H1 (cell line): ENCODE results near the gene CEP41. TPM values are rescaled to one million over a fixed set of nuclear protein-coding genes. Genes with fewer than 3 reads are reported as not detected.

Experiments
- CTCF ChIA-PET: fragments of 300-600 bp; sonication (Branson Sonifier 250); formaldehyde crosslinking; loops from one replicate; lab custom pipeline; 2021; ENCODE audit not compliant: partially characterized antibody; lab: Charles Lee
- POLR2A ChIA-PET: fragments of 300-600 bp; sonication (Branson Sonifier 250); formaldehyde crosslinking; loops from one replicate; lab custom pipeline; 2021; ENCODE audit warnings: inconsistent platforms; ENCODE audit not compliant: partially characterized antibody; lab: Charles Lee
- DNase-seq, 2 experiments: peaks; one replicate each; pipeline versions ENCODE4 v3.0.0 to v3.0.0-alpha.2; 2010 to 2022; ENCODE audit warnings: low spot score in 2 of 2, low read depth in 1 of 2, mixed read lengths in 1 of 2
- FAIRE-seq: peaks from 2 replicates; lab custom pipeline; 2011; peaks lifted over from hg19 to GRCh38; lab: Jason Lieb, UNC
- H2AFZ ChIP-seq: 2 replicates; pipeline ENCODE4 v1.8.1; 2012; ENCODE audit warnings: low read length, inconsistent platforms
- H2AK5ac ChIP-seq: 2 replicates; pipeline ENCODE4 v1.6.1; 2013; ENCODE audit warnings: low read depth, low read length
- H2BK120ac ChIP-seq: replicated peaks from 2 replicates; pipeline ENCODE3; 2013; ENCODE audit warnings: low read depth, low read length, inconsistent platforms
- H2BK12ac ChIP-seq: 2 replicates; pipeline ENCODE4 v1.6.1; 2013; ENCODE audit warnings: low read depth, low read length
- H2BK15ac ChIP-seq: 2 replicates; pipeline ENCODE4 v1.6.1; 2013; ENCODE audit warnings: low read length
- H2BK20ac ChIP-seq: 2 replicates; pipeline ENCODE4 v1.6.1; 2013; ENCODE audit warnings: low read length
- H2BK5ac ChIP-seq: 2 replicates; pipeline ENCODE4 v1.6.1; 2013; ENCODE audit warnings: low read depth, low read length
- H3K14ac ChIP-seq: 2 replicates; pipeline ENCODE4 v1.6.1; 2013; ENCODE audit warnings: inconsistent platforms; ENCODE audit not compliant: insufficient read length
- H3K18ac ChIP-seq: 2 replicates; pipeline ENCODE4 v1.6.1; 2013; ENCODE audit warnings: low read length; ENCODE audit errors: extremely low read depth
- H3K23ac ChIP-seq: 2 replicates; pipeline ENCODE4 v1.6.1; 2013; ENCODE audit warnings: inconsistent platforms; ENCODE audit not compliant: insufficient read length
- H3K23me2 ChIP-seq: 2 replicates; pipeline ENCODE4 v1.6.1; 2013; ENCODE audit warnings: low read depth, low read length
- H3K27ac ChIP-seq: 2 replicates; pipeline ENCODE4 v1.6.1; 2011; ENCODE audit warnings: low read depth, low read length, inconsistent platforms
- H3K27me3 ChIP-seq, 4 experiments: replicated peaks in 1 of 4; 1 replicate in 1 of 4; 2 replicates in 3 of 4; pipeline versions ENCODE4 v1.6.1 to v1.8.1; 2011 to 2013; ENCODE audit warnings: low read length in 3 of 4, mild to moderate bottlenecking in 3 of 4, inconsistent platforms in 2 of 4, mixed read lengths in 2 of 4, moderate library complexity in 1 of 4; ENCODE audit not compliant: control insufficient read depth in 3 of 4, insufficient read depth in 3 of 4; ENCODE audit errors: extremely low read depth in 1 of 4
- H3K36me3 ChIP-seq, 4 experiments: 2 replicates each; pipeline versions ENCODE4 v1.6.1 to v1.8.1; 2011 to 2013; ENCODE audit warnings: mild to moderate bottlenecking in 4 of 4, low read length in 3 of 4, moderate library complexity in 2 of 4, control low read depth in 1 of 4, inconsistent platforms in 1 of 4; ENCODE audit not compliant: insufficient read depth in 4 of 4, control insufficient read depth in 2 of 4
- H3K4ac ChIP-seq: replicated peaks from 2 replicates; pipeline ENCODE3; 2013; ENCODE audit warnings: low read length, low read depth, mixed read lengths, inconsistent platforms; ENCODE audit not compliant: insufficient read length
- H3K4me1 ChIP-seq, 4 experiments: replicated peaks in 1 of 4; 1 replicate in 1 of 4; 2 replicates in 3 of 4; pipeline versions ENCODE4 v1.6.1 to v1.8.1; 2011 to 2013; ENCODE audit warnings: low read length in 3 of 4, inconsistent platforms in 2 of 4, mixed read lengths in 1 of 4; ENCODE audit not compliant: insufficient read depth in 4 of 4, control insufficient read depth in 3 of 4
- H3K4me2 ChIP-seq, 2 experiments: 2 replicates each; pipeline versions ENCODE4 v1.6.1 to v1.8.1; 2011 to 2013; ENCODE audit warnings: low read depth in 2 of 2, low read length in 2 of 2, control low read depth in 1 of 2, inconsistent platforms in 1 of 2, mild to moderate bottlenecking in 1 of 2; ENCODE audit not compliant: insufficient read depth in 1 of 2
- H3K4me3 ChIP-seq, 4 experiments: fragments of 200-600, 300-600 bp in 1 of 4; sonication (generic), shearing (Covaris generic), sonication (Bioruptor Twin) in 1 of 4; 2 replicates each; pipeline versions ENCODE4 v1.5.1 to v1.8.1; 2011 to 2016; ENCODE audit warnings: low read length in 4 of 4, low read depth in 3 of 4, control low read depth in 2 of 4, inconsistent platforms in 2 of 4, mild to moderate bottlenecking in 2 of 4, mixed read lengths in 1 of 4, moderate library complexity in 1 of 4; ENCODE audit not compliant: insufficient read depth in 2 of 4; ENCODE audit errors: extremely low read depth in 1 of 4
- H3K56ac ChIP-seq: replicated peaks from 2 replicates; pipeline ENCODE3; 2013; ENCODE audit warnings: low read depth, mild to moderate bottlenecking, mixed read lengths, low read length, inconsistent platforms; ENCODE audit not compliant: insufficient read length
- H3K79me1 ChIP-seq: 2 replicates; pipeline ENCODE4 v1.6.1; 2013; ENCODE audit warnings: low read depth, low read length, control low read depth
- H3K79me2 ChIP-seq, 2 experiments: 2 replicates each; pipeline versions ENCODE4 v1.6.1 to v1.8.1; 2012 to 2013; ENCODE audit warnings: low read length in 2 of 2, mild to moderate bottlenecking in 2 of 2, inconsistent platforms in 1 of 2; ENCODE audit not compliant: insufficient read depth in 2 of 2, control insufficient read depth in 1 of 2
- H3K9ac ChIP-seq, 4 experiments: replicated peaks in 1 of 4; 1 replicate in 1 of 4; 2 replicates in 3 of 4; pipeline versions ENCODE4 v1.6.1 to v1.8.1; 2011 to 2013; ENCODE audit warnings: low read depth in 3 of 4, low read length in 3 of 4, control low read depth in 2 of 4, mild to moderate bottlenecking in 2 of 4, moderate library complexity in 2 of 4, inconsistent platforms in 1 of 4; ENCODE audit errors: extremely low read depth in 1 of 4
- H3K9me3 ChIP-seq, 2 experiments: 2 replicates each; pipeline versions ENCODE4 v1.6.1 to v1.8.1; 2012 to 2013; ENCODE audit warnings: mild to moderate bottlenecking in 2 of 2, moderate library complexity in 2 of 2, control low read depth in 1 of 2, inconsistent platforms in 1 of 2, low read depth in 1 of 2, low read length in 1 of 2, mixed read lengths in 1 of 2; ENCODE audit not compliant: insufficient read depth in 2 of 2
- H4K20me1 ChIP-seq, 2 experiments: replicated peaks in 1 of 2; 2 replicates each; pipeline versions ENCODE3 to v1.8.1; 2011 to 2013; ENCODE audit warnings: inconsistent platforms in 2 of 2, low read length in 2 of 2, mild to moderate bottlenecking in 1 of 2; ENCODE audit not compliant: insufficient read depth in 2 of 2, control insufficient read depth in 1 of 2
- H4K5ac ChIP-seq: 2 replicates; pipeline ENCODE4 v1.6.1; 2013; ENCODE audit warnings: low read length, low read depth, mixed read lengths, inconsistent platforms; ENCODE audit not compliant: insufficient read length
- H4K8ac ChIP-seq: 2 replicates; pipeline ENCODE4 v1.8.0; 2013; ENCODE audit warnings: mild to moderate bottlenecking, moderate library complexity, low read length, inconsistent platforms; ENCODE audit not compliant: insufficient read depth; ENCODE audit errors: extremely low read depth
- H4K91ac ChIP-seq: replicated peaks from 2 replicates; pipeline ENCODE3; 2013; ENCODE audit warnings: low read length, mixed read lengths, inconsistent platforms; ENCODE audit not compliant: insufficient read length
- HDAC6 ChIP-seq: IDR thresholded peaks from one replicate; pipeline ENCODE4 v1.7.1; 2012; ENCODE audit warnings: low read depth, mild to moderate bottlenecking, inconsistent platforms, low read length, moderate library complexity
- WGBS, 2 experiments: shearing (Covaris generic) in 1 of 2; methylation state at CpG; one replicate each; pipeline versions ENCODE4 v1.1.6 to v1.1.7; 2013 to 2015; ENCODE audit warnings: low lambda C conversion rate in 2 of 2, mixed read lengths in 2 of 2, inconsistent platforms in 1 of 2, low coverage in 1 of 2, missing lambda C conversion rate in 1 of 2; ENCODE audit not compliant: insufficient replicate concordance in 2 of 2, insufficient coverage in 1 of 2, insufficient read length in 1 of 2; ENCODE audit errors: extremely low coverage in 1 of 2, missing lambda C conversion rate in 1 of 2; 5-methylcytosine and 5-hydroxymethylcytosine counted together
- polyA plus RNA-seq, 7 experiments: library from polyadenylated mRNA; depleted of rRNA in 3 of 7; stranded (reverse) in 5 of 7; unstranded in 2 of 7; fragments of >200 nt in 5 of 7; fragments of 200-250 nt in 2 of 7; gene quantifications; 1 replicate in 5 of 7; 2 replicates in 1 of 7; 4 replicates in 1 of 7; pipeline versions ENCODE4 v1.2.1 to v1.2.3, GENCODE V29; 2011 to 2013; ENCODE audit warnings: missing spikeins in 2 of 7, mixed read lengths in 2 of 7
- total RNA-seq: library from RNA; stranded (reverse); fragmentation: NEBNext Ultra II Directional; extraction: Animal tissue kit (Norgen Biotek cat#: 25700); gene quantifications from 2 replicates; pipeline ENCODE4 v1.2.1, GENCODE V29; 2021

CEP41 gene
- total and polyA plus RNA-seq, 2 of the 8 experiments (the other 6 are each of a cell fraction or from before 2014, with no cell fraction given): 9.3 to 12.8 TPM

- no peak for DNase-seq
Measured at GRCh38 chr7:130476297-130477150, 35.7 kb upstream of the CEP41 start.

More at GRCh38 chr7:130476297-130477150, 35.7 kb upstream of the CEP41 start:
- Histone ChIP-seq H3K56ac (no peak overlapping the region), H3K14ac (no peak overlapping the region), H3K9me3 (no peaks in the 10 kb centered on the region), H3K4ac (no peak overlapping the region), H2AK5ac (no peak overlapping the region), H4K20me1 (no peaks in the 10 kb centered on the region), H3K9ac (no peak overlapping the region), H3K23me2 (no peaks in the 10 kb centered on the region; the same call in 1 of the 2 replicates), H3K4me2 (no peak overlapping the region), H2BK20ac (no peak overlapping the region), H2AFZ (0 out of 2 replicates have a peak overlapping the region, but pooled peaks have one; percentile 72), H3K79me1 (no peaks in the 10 kb centered on the region), H2BK120ac (no peak overlapping the region), H3K4me3 (no peak overlapping the region), H3K27me3 (no peaks in the 10 kb centered on the region), H2BK12ac (no peak overlapping the region), H4K91ac (no peak overlapping the region), H2BK15ac (no peak overlapping the region), H4K8ac (no peak overlapping the region), H3K27ac (no peak overlapping the region), H3K4me1 (peaks cover 0 to 3% (median 0%) of the 10 kb centered on the region in 4 experiments; a peak in 2 of 7 replicates), H3K23ac (no peak overlapping the region), H3K79me2 (no peaks in the 10 kb centered on the region), H3K18ac (no peak overlapping the region), H3K36me3 (no peaks in the 10 kb centered on the region), H2BK5ac (no peak overlapping the region), H4K5ac (no peak overlapping the region)
- ChIA-PET CTCF (interaction anchor here (0.6 to 3.7 kb wide), 8 partner anchors 9 to 233 kb away, joined by 3 to 19 read pairs (median 4); no protein-coding TSS in a partner anchor), POLR2A (interaction anchor here (0.7 to 1.6 kb wide), 2 partner anchors 10 to 35 kb away, joined by 3 to 5 read pairs; no protein-coding TSS in a partner anchor)
- TF ChIP-seq HDAC6: no peak
- no peak for FAIRE-seq
- 78% methylated on average over 9 of the region's 9 CpGs; no CpG with 5 or more reads in 1 of the 2 experiments for WGBS, 2 experiments
